Sigmoid colon (tissue), 3 donors: Measurements from ENCODE around the gene TNPO2.

ENCODE experiments used
- POLR2A ChIP-seq, 2 donors: fragments of 450-650 bp; IDR thresholded peaks; one replicate each; pipeline ENCODE4 v1.6.1; 2016; ENCODE audit warnings: antibody characterized with exemption in 2 of 2, mild to moderate bottlenecking in 2 of 2, moderate library complexity in 2 of 2
- TF ChIP-seq, protein P1 (sequence below), 4 experiments: fragments of 450-650 bp in 3 of 4; fragments of 200-600 bp in 1 of 4; IDR thresholded peaks; one replicate each; pipeline ENCODE4 v1.5.1; 2016 to 2019; ENCODE audit warnings: antibody characterized with exemption in 4 of 4, mild to moderate bottlenecking in 3 of 4, moderate library complexity in 2 of 4

- no peak for TF ChIP-seq POLR2A (IDR thresholded peaks at IDR 0.05)
- TF ChIP-seq, protein P1, sequence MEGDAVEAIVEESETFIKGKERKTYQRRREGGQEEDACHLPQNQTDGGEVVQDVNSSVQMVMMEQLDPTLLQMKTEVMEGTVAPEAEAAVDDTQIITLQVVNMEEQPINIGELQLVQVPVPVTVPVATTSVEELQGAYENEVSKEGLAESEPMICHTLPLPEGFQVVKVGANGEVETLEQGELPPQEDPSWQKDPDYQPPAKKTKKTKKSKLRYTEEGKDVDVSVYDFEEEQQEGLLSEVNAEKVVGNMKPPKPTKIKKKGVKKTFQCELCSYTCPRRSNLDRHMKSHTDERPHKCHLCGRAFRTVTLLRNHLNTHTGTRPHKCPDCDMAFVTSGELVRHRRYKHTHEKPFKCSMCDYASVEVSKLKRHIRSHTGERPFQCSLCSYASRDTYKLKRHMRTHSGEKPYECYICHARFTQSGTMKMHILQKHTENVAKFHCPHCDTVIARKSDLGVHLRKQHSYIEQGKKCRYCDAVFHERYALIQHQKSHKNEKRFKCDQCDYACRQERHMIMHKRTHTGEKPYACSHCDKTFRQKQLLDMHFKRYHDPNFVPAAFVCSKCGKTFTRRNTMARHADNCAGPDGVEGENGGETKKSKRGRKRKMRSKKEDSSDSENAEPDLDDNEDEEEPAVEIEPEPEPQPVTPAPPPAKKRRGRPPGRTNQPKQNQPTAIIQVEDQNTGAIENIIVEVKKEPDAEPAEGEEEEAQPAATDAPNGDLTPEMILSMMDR (IDR thresholded peaks at IDR 0.05): no peak
Observed at GRCh38 chr19:12672744-12673143, 51.0 kb downstream of the TNPO2 start.
